ENCODE data around the gene ELMOD3. TPM values are rescaled to one million over a fixed set of nuclear protein-coding genes. Genes with fewer than 3 reads are reported as not detected.

Gene ELMOD3
- total and polyA plus RNA-seq, 5 donors from 2014 or later: 13.5 to 21.5 (median 15.8) TPM

DNA sequence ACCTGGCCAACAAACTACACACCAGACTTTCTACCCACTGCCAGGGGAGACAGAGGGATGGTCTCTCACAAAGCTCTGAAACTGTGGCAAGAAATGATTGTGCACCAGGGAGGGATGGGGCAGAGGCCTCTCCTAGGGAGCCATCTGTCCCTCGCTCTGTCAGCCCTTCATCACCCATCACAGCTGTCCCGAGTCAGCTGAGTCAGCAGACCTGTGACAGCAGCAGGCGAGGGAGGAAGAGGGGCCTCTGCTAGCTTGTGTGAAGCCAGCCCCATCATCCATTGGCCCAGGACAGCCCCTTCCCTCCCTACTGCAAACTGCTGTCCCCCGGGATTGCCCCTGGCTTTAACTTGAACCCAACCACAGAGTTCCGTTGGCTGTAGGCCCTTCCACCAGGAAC lies 69.0 kb downstream of the ELMOD3 start:
- Mint-ChIP-seq H3K4me3 (no peak overlapping the region), H3K9me3 (no peaks in the 10 kb centered on the region), H3K27me3 (no peaks in the 10 kb centered on the region), H3K27ac (no peak overlapping the region), H3K36me3 (no peaks in the 10 kb centered on the region), H3K4me1 (peaks cover 0 to 26% (median 16%) of the 10 kb centered on the region in 4 donors)
- no peak for DNase-seq
- Histone ChIP-seq H3K27me3 (ENCODE audit: control insufficient read depth, insufficient read depth, low read length) (no peaks in the 10 kb centered on the region), H3K4me3 (ENCODE audit: low read depth, low read length) (no peak overlapping the region), H3K27ac (ENCODE audit: insufficient read depth, low read length, poor library complexity, severe bottlenecking) (no peak overlapping the region), H3K4me1 (ENCODE audit: control insufficient read depth, insufficient read depth, low read length, poor library complexity, severe bottlenecking) (peaks cover 24% of the 10 kb centered on the region), H3K9me3 (ENCODE audit: control insufficient read depth in 2 of 2, low read length in 2 of 2) (no peaks in the 10 kb centered on the region), H3K36me3 (ENCODE audit: control insufficient read depth, insufficient read depth, low read length) (no peaks in the 10 kb centered on the region)
- ATAC-seq (ENCODE audit: low read depth in 2 of 2): no peak

DNA sequence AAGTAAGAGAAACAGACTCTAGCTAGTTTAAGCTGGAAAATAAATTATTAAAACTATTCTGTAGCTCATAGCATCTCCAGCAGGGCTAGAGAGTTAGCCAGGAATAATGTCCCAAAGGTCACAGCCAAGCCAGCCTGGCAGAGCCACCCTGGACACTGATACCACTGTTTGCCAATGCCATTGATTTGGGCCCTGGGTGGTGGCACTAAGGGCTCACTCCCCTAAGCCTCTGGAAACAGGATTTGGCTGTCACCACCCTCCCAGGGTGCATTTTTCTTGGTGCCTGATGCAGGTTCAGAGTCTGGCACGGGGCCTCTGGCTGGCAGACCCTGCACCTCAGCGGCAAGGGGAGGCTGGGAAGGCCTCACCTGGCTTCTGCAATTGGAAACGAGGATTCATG lies 71.0 kb downstream of the ELMOD3 start:
- no peak overlapping the region for H3K4me3 ChIP-seq (ENCODE audit: low read depth, low read length)
- H3K4me1 ChIP-seq (ENCODE audit: control insufficient read depth, insufficient read depth, low read length, poor library complexity, severe bottlenecking): peaks cover 4% of the 10 kb centered on the region
- H3K27me3 Mint-ChIP-seq: no peaks in the 10 kb centered on the region
- H3K27ac Mint-ChIP-seq: no peak overlapping the region
- peaks cover 0 to 12% (median 5%) of the 10 kb centered on the region in 4 donors for H3K4me1 Mint-ChIP-seq
- no peaks in the 10 kb centered on the region for H3K36me3 ChIP-seq (ENCODE audit: control insufficient read depth, insufficient read depth, low read length)
- no peaks in the 10 kb centered on the region for H3K9me3 ChIP-seq (ENCODE audit: control insufficient read depth in 2 of 2, low read length in 2 of 2)
- H3K9me3 Mint-ChIP-seq: no peaks in the 10 kb centered on the region
- no peak overlapping the region for H3K4me3 Mint-ChIP-seq
- ATAC-seq (ENCODE audit: low read depth in 2 of 2) (no peak), DNase-seq (no peak)
- H3K27ac ChIP-seq (ENCODE audit: insufficient read depth, low read length, poor library complexity, severe bottlenecking): no peak overlapping the region
- H3K36me3 Mint-ChIP-seq: no peaks in the 10 kb centered on the region
- H3K27me3 ChIP-seq (ENCODE audit: control insufficient read depth, insufficient read depth, low read length): no peaks in the 10 kb centered on the region

DNA sequence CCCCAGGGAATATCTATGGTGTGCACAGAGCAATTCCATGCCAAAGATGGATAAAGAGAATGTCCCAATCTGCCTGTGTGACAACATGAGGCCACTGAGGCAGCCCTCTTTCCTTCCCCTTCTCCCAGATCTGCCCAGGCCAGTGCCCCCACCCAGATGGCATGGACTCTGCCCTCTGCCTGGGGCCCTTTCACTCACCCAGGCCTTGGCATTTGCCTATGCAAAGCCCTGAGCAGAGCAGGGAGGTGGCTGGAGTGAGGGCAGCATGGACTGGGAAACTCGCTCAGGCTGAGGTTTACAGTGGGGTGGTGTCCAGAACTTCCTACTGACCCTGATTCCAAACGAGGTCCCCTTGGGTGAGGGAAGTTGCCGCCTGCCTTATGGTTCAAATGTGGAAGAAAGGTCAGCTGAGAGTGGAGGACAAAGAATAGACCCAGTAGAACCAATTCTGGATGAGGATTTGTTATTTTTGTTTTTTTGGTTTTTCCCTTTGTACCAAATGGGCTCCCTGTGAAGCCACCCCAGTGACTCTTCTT lies 72.8 kb downstream of the ELMOD3 start:
- H3K36me3 ChIP-seq (ENCODE audit: control insufficient read depth, insufficient read depth, low read length): no peaks in the 10 kb centered on the region
- H3K4me3 ChIP-seq (ENCODE audit: low read depth, low read length): no peak overlapping the region
- ATAC-seq (ENCODE audit: low read depth in 2 of 2): no peak
- Mint-ChIP-seq H3K36me3 (no peaks in the 10 kb centered on the region), H3K27me3 (no peaks in the 10 kb centered on the region), H3K9me3 (no peaks in the 10 kb centered on the region), H3K4me1 (no peaks in the 10 kb centered on the region), H3K27ac (peak overlapping the region in 1 of 3 donors; percentile 86), H3K4me3 (no peak overlapping the region)
- no peaks in the 10 kb centered on the region for H3K27me3 ChIP-seq (ENCODE audit: control insufficient read depth, insufficient read depth, low read length)
- no peak overlapping the region for H3K27ac ChIP-seq (ENCODE audit: insufficient read depth, low read length, poor library complexity, severe bottlenecking)
- H3K4me1 ChIP-seq (ENCODE audit: control insufficient read depth, insufficient read depth, low read length, poor library complexity, severe bottlenecking): no peaks in the 10 kb centered on the region
- no peak for DNase-seq
- H3K9me3 ChIP-seq (ENCODE audit: control insufficient read depth in 2 of 2, low read length in 2 of 2): no peaks in the 10 kb centered on the region

DNA sequence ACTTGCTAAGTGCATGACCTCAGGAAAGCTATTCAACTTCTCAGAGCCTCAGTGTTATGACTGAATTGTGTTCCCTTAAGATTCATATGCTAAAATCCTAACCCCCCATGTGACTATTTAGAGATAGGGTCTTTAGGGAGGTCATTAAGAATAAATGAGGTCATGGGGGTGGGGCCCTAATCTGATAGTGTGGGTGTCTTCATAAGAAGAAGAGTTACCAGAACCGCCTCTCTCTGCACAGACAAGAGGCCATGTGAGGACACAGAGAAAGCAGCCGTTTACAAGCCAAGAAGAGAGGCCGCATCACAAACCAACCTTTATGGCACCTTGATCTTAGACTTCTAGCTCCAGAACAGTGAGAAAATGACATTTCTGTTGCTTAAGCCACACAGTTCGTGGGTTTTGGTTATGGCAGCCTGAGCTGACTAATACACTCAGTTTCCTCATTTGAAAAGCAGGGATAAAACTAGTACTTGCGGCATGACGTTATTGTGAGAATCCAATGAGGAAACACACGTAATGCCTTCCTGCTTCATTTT lies 73.8 kb downstream of the ELMOD3 start:
- Histone ChIP-seq H3K4me1 (ENCODE audit: control insufficient read depth, insufficient read depth, low read length, poor library complexity, severe bottlenecking) (no peaks in the 10 kb centered on the region), H3K36me3 (ENCODE audit: control insufficient read depth, insufficient read depth, low read length) (no peaks in the 10 kb centered on the region), H3K4me3 (ENCODE audit: low read depth, low read length) (no peak overlapping the region), H3K9me3 (ENCODE audit: control insufficient read depth in 2 of 2, low read length in 2 of 2) (no peaks in the 10 kb centered on the region), H3K27ac (ENCODE audit: insufficient read depth, low read length, poor library complexity, severe bottlenecking) (no peak overlapping the region), H3K27me3 (ENCODE audit: control insufficient read depth, insufficient read depth, low read length) (no peaks in the 10 kb centered on the region)
- H3K27me3 Mint-ChIP-seq: no peaks in the 10 kb centered on the region
- peak overlapping the region in 2 of 4 donors; percentile 42 to 61 for H3K4me3 Mint-ChIP-seq
- DNase-seq (no peak), ATAC-seq (ENCODE audit: low read depth in 2 of 2) (no peak)
- no peaks in the 10 kb centered on the region for H3K36me3 Mint-ChIP-seq
- H3K9me3 Mint-ChIP-seq: no peaks in the 10 kb centered on the region
- H3K4me1 Mint-ChIP-seq: no peaks in the 10 kb centered on the region
- no peak overlapping the region for H3K27ac Mint-ChIP-seq

DNA sequence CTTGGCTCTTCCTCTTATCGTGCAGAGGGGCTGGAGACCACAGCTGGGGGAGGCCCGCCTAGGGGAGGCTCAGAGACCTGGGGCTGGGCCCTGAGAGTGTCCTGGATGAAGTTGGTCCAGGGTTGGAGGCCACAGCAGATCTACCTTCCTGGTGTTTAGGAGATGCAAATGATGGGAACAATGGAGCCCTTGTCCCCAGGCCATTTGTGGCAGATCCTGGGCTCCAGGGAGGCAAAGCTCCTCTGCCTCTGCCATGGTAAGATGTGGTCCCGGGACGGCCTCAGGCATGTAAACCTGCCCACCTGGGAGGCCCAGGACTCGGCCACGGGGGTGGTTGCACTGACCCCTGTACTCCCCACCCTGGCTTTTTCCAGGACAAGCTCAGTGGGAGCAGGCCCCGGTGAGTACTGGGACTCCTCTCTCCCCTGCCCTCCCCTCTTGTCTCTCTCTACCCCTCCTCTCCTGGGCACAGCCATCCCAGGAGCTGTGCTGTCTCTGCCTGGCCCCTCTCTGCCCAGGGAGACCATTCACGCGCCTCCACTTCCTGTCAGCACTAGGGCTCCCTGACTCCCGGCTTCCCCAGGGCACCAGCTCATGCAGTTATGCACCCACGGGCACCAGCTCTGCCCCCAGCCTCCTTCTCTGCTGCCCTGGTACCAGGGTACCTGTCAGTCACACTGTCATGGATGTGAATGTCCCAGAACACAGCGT lies 74.8 kb downstream of the ELMOD3 start:
- ATAC-seq (ENCODE audit: low read depth in 2 of 2): no peak
- peaks cover 0 to 2% (median 0%) of the 10 kb centered on the region in 4 donors for H3K4me1 Mint-ChIP-seq
- no peaks in the 10 kb centered on the region for H3K27me3 Mint-ChIP-seq
- H3K36me3 Mint-ChIP-seq: no peaks in the 10 kb centered on the region
- no peaks in the 10 kb centered on the region for H3K9me3 ChIP-seq (ENCODE audit: control insufficient read depth in 2 of 2, low read length in 2 of 2)
- H3K36me3 ChIP-seq (ENCODE audit: control insufficient read depth, insufficient read depth, low read length): no peaks in the 10 kb centered on the region
- no peak overlapping the region for H3K27ac ChIP-seq (ENCODE audit: insufficient read depth, low read length, poor library complexity, severe bottlenecking)
- H3K9me3 Mint-ChIP-seq: no peaks in the 10 kb centered on the region
- no peaks in the 10 kb centered on the region for H3K4me1 ChIP-seq (ENCODE audit: control insufficient read depth, insufficient read depth, low read length, poor library complexity, severe bottlenecking)
- DNase-seq: no peak
- H3K4me3 Mint-ChIP-seq: peak overlapping the region in 1 of 4 donors; percentile 42
- H3K27me3 ChIP-seq (ENCODE audit: control insufficient read depth, insufficient read depth, low read length): no peaks in the 10 kb centered on the region
- no peak overlapping the region for H3K4me3 ChIP-seq (ENCODE audit: low read depth, low read length)
- H3K27ac Mint-ChIP-seq: no peak overlapping the region

DNA sequence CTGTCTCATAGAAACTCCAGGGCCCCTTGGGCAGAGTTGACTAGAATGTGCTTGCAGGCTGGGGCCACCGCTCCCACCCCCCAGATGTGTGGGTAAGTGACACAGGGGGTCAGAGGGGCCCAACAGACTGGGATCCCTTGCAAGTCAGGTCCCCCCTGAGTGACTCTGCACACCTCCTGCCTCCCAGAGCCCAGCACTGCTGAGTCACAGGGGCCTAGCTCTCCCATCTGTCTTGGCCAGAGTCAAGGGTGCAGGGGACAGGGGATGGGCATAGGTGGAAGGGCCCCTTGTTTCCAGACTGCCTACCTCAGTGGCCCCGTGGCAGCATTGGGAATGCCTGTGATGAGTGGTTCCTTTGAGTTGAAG lies 75.3 kb downstream of the ELMOD3 start:
- no peaks in the 10 kb centered on the region for H3K36me3 Mint-ChIP-seq
- H3K27ac Mint-ChIP-seq: no peak overlapping the region

DNA sequence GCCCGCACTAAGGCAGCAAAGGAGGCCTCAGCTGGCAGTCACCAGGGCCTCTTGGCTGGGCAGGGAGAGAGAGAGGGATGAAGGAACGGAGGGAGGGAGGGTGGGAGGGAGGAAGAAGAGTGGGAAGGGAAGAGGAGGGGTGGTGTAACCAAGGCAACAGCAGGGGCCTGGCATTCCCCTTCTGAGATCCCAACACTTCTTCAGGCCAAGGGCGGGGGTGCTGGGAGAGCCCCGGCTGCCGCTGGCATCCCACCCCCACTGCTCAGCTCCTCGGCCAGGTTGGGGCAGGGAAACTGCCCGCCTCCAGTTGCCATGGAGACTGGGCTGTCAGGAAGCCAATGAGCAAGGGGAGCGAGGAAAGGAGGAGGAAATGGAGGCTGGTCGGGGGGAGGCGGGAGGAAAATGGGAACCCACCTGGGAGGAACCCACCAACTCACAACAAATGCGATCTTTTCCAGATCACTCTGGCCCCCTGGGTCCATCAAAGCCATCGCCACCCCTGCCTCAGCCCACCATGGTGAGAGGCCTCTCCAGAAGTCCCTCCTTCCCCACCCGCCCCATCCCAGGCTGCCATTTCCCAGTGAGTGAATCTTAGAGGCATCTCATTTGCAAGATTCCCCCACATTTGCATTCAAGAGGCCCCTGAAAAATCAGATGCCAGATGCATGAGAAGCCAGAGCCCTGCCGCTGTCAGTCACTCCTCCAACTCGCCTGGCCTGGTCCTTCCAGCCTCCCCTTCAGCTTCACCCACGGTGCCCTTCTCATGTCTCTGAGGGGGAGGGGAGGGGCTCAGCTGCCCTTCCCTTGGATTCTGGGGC lies 76.4 kb downstream of the ELMOD3 start:
- H3K4me1 ChIP-seq (ENCODE audit: control insufficient read depth, insufficient read depth, low read length, poor library complexity, severe bottlenecking): no peaks in the 10 kb centered on the region
- ATAC-seq (ENCODE audit: low read depth in 2 of 2): no peak
- H3K36me3 ChIP-seq (ENCODE audit: control insufficient read depth, insufficient read depth, low read length): no peaks in the 10 kb centered on the region
- H3K9me3 ChIP-seq (ENCODE audit: control insufficient read depth in 2 of 2, low read length in 2 of 2): no peaks in the 10 kb centered on the region
- Mint-ChIP-seq H3K4me1 (peaks cover 0 to 2% (median 0%) of the 10 kb centered on the region in 4 donors), H3K27ac (no peak overlapping the region), H3K9me3 (no peaks in the 10 kb centered on the region), H3K27me3 (no peaks in the 10 kb centered on the region), H3K36me3 (no peaks in the 10 kb centered on the region), H3K4me3 (no peak overlapping the region)
- H3K27ac ChIP-seq (ENCODE audit: insufficient read depth, low read length, poor library complexity, severe bottlenecking): no peak overlapping the region
- no peaks in the 10 kb centered on the region for H3K27me3 ChIP-seq (ENCODE audit: control insufficient read depth, insufficient read depth, low read length)
- no peak for DNase-seq
- no peak overlapping the region for H3K4me3 ChIP-seq (ENCODE audit: low read depth, low read length)

More for the DNA sequence above, 75.3 kb downstream of the ELMOD3 start:
- H3K4me1 Mint-ChIP-seq: peaks cover 0 to 2% (median 0%) of the 10 kb centered on the region in 4 donors
- ATAC-seq (ENCODE audit: low read depth in 2 of 2) (no peak), DNase-seq (no peak)
- H3K36me3 ChIP-seq (ENCODE audit: control insufficient read depth, insufficient read depth, low read length): no peaks in the 10 kb centered on the region
- no peaks in the 10 kb centered on the region for H3K4me1 ChIP-seq (ENCODE audit: control insufficient read depth, insufficient read depth, low read length, poor library complexity, severe bottlenecking)
- no peak overlapping the region for H3K4me3 ChIP-seq (ENCODE audit: low read depth, low read length)
- no peaks in the 10 kb centered on the region for H3K9me3 Mint-ChIP-seq
- H3K27ac ChIP-seq (ENCODE audit: insufficient read depth, low read length, poor library complexity, severe bottlenecking): no peak overlapping the region
- no peak overlapping the region for H3K4me3 Mint-ChIP-seq
- no peaks in the 10 kb centered on the region for H3K27me3 Mint-ChIP-seq
- no peaks in the 10 kb centered on the region for H3K9me3 ChIP-seq (ENCODE audit: control insufficient read depth in 2 of 2, low read length in 2 of 2)
- H3K27me3 ChIP-seq (ENCODE audit: control insufficient read depth, insufficient read depth, low read length): no peaks in the 10 kb centered on the region

All from CD4-positive, CD25-positive, alpha-beta regulatory T cell (primary cell).